ENCODE data around the gene C13orf46. TPM values are rescaled to one million over a fixed set of nuclear protein-coding genes. Genes with fewer than 3 reads are reported as not detected.
A peak's percentile ranks its signal among the peaks of the same experiment; 100 is the strongest.

C13orf46 gene
- total RNA-seq, 1 experiment from 2014 or later, result 0.07 TPM

- ATAC-seq, result no peak; the same call in 1 of the 2 replicates
Measured at GRCh38 chr13:113980489-113981064, 6.7 kb upstream of the C13orf46 start.

GRCh38 chr13:113979791-113980471 is 6.1 kb upstream of the C13orf46 start:
- no peaks in the 10 kb centered on the region for H3F3A ChIP-seq (ENCODE audit: low read length, unreplicated experiment)
- no peaks in the 10 kb centered on the region for H3K9me2 ChIP-seq (replicated peaks; ENCODE audit: low read length)
- no peak for TF ChIP-seq CTCF (conservative IDR thresholded peaks at IDR 0.05; ENCODE audit: low read depth, low read length)
- no peak for TF ChIP-seq EZH2phosphoT487 (IDR thresholded peaks at IDR 0.05; ENCODE audit: borderline replicate concordance, low read length)
- no peak for TF ChIP-seq EZH2 (IDR thresholded peaks at IDR 0.05; ENCODE audit: low read length, unreplicated experiment)
- no peak overlapping the region for H3K4me3 ChIP-seq (ENCODE audit: low read length)
- H3K4me1 ChIP-seq (ENCODE audit: insufficient read depth, low read length), result peaks cover 21% of the 10 kb centered on the region
- intact Hi-C loops (cut with micrococcal nuclease), result loop anchor here (10.0 kb wide), 1 partner anchor 85 kb away; no protein-coding TSS in a partner anchor
- H3K27ac ChIP-seq (ENCODE audit: low read length), result no peak overlapping the region
- DNase-seq (no peak), ATAC-seq (no peak)
- H3K36me3 ChIP-seq (ENCODE audit: low read depth, low read length), result no peaks in the 10 kb centered on the region
- no peak overlapping the region for H2AFZ ChIP-seq (ENCODE audit: low read length)
- BruUV-seq (replicated peaks), result no TSS peak
- POLR2A ChIA-PET (ENCODE audit: unreplicated experiment), result no interaction called here
- H4K20me1 ChIP-seq (ENCODE audit: low read length), result no peaks in the 10 kb centered on the region
- H3K9ac ChIP-seq (ENCODE audit: low read length), result no peak overlapping the region
- no peaks in the 10 kb centered on the region for H3K9me3 ChIP-seq (ENCODE audit: low read length)
- CTCF ChIA-PET, result no interaction called here
- H3K27me3 ChIP-seq (ENCODE audit: low read length), result no peaks in the 10 kb centered on the region
- no peak overlapping the region for H3K4me2 ChIP-seq (ENCODE audit: low read length)
- no peaks in the 10 kb centered on the region for H3K79me2 ChIP-seq (ENCODE audit: low read length)

More at GRCh38 chr13:113980489-113981064, 6.7 kb upstream of the C13orf46 start:
- no peak overlapping the region for H3K4me3 ChIP-seq (ENCODE audit: low read length)
- TF ChIP-seq CTCF (conservative IDR thresholded peaks at IDR 0.05; ENCODE audit: low read depth, low read length) (no peak), EZH2 (IDR thresholded peaks at IDR 0.05; ENCODE audit: low read length, unreplicated experiment) (no peak), EZH2phosphoT487 (IDR thresholded peaks at IDR 0.05; ENCODE audit: borderline replicate concordance, low read length) (no peak)
- intact Hi-C loops (cut with micrococcal nuclease), result no loop called here
- H3K4me2 ChIP-seq (ENCODE audit: low read length), result no peak overlapping the region
- no peaks in the 10 kb centered on the region for H3F3A ChIP-seq (ENCODE audit: low read length, unreplicated experiment)
- H3K27ac ChIP-seq (ENCODE audit: low read length), result peak overlapping the region; percentile 36
- BruUV-seq (replicated peaks), result no TSS peak
- H3K79me2 ChIP-seq (ENCODE audit: low read length), result no peaks in the 10 kb centered on the region
- H3K9me3 ChIP-seq (ENCODE audit: low read length), result no peaks in the 10 kb centered on the region
- H4K20me1 ChIP-seq (ENCODE audit: low read length), result no peaks in the 10 kb centered on the region
- H3K9ac ChIP-seq (ENCODE audit: low read length), result no peak overlapping the region
- no peaks in the 10 kb centered on the region for H3K36me3 ChIP-seq (ENCODE audit: low read depth, low read length)
- no peak overlapping the region for H2AFZ ChIP-seq (ENCODE audit: low read length)
- POLR2A ChIA-PET (ENCODE audit: unreplicated experiment), result no interaction called here
- no peak for DNase-seq
- no peaks in the 10 kb centered on the region for H3K9me2 ChIP-seq (replicated peaks; ENCODE audit: low read length)
- H3K27me3 ChIP-seq (ENCODE audit: low read length), result no peaks in the 10 kb centered on the region
- peaks cover 21% of the 10 kb centered on the region for H3K4me1 ChIP-seq (ENCODE audit: insufficient read depth, low read length)
- CTCF ChIA-PET, result no interaction called here
